GM18868 (cell line): ENCODE data around the gene NR2F1.

ENCODE experiments used
- ATAC-seq: cut with Tn5 transposase; IDR thresholded peaks from one replicate; pipeline ENCODE4 v1.9.1; 2021; ENCODE audit warnings: mild to moderate bottlenecking, moderate library complexity; ENCODE audit not compliant: unreplicated experiment

The NR2F1 gene

DNA sequence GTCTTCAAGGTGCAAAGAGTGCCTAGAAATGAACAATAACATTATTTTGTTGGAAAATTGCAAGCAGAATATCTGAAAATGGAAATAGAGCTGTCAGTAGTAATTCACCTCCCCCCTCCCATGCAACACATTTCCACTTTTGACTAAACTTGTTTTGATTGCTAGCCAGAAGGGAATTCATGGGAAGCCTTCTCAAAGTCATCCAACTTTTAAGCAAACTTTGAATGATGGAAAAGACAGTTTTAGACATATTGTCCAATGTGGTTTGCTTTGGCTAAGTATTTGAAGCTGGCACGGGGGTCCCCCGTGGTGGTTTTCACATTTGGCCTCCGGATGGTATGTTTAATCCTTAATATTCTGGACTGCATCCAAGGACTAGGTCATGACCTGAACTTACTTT is 7.5 kb downstream of the NR2F1 start:
- no peak for ATAC-seq

GRCh38 chr5:93591323-93591945 is 8.4 kb downstream of the NR2F1 start:
- no peak for ATAC-seq

- no peak for ATAC-seq
These were observed 9.9 kb downstream of the NR2F1 start for GRCh38 chr5:93592883-93593282.

GRCh38 chr5:93593476-93594131 is 10.6 kb downstream of the NR2F1 start:
- no peak for ATAC-seq

GRCh38 chr5:93594591-93595419 is 11.8 kb downstream of the NR2F1 start:
- no peak for ATAC-seq

GRCh38 chr5:93595420-93596147 is 12.6 kb downstream of the NR2F1 start:
- no peak for ATAC-seq

DNA sequence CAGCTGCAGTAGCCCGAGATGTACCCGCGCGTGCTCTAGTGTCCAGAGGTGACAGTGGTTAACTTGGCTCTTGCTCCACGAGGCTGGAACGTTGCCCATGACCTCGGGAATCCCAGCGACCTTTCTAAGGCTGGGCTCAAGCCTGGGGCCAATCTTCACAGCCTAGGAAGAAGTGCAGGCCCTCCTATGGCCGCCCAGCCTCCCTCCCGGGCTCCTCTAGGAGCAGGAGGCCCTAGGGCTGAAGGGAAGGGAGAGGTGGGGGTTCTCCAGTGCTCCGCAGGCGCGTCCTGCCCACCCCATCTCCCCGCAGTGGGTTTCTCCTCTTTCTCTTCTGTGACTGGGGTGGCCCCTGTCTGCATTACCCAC is 13.3 kb downstream of the NR2F1 start:
- no peak for ATAC-seq

- ATAC-seq: peak; percentile 33
These were observed 13.9 kb downstream of the NR2F1 start for GRCh38 chr5:93596676-93597490.

DNA sequence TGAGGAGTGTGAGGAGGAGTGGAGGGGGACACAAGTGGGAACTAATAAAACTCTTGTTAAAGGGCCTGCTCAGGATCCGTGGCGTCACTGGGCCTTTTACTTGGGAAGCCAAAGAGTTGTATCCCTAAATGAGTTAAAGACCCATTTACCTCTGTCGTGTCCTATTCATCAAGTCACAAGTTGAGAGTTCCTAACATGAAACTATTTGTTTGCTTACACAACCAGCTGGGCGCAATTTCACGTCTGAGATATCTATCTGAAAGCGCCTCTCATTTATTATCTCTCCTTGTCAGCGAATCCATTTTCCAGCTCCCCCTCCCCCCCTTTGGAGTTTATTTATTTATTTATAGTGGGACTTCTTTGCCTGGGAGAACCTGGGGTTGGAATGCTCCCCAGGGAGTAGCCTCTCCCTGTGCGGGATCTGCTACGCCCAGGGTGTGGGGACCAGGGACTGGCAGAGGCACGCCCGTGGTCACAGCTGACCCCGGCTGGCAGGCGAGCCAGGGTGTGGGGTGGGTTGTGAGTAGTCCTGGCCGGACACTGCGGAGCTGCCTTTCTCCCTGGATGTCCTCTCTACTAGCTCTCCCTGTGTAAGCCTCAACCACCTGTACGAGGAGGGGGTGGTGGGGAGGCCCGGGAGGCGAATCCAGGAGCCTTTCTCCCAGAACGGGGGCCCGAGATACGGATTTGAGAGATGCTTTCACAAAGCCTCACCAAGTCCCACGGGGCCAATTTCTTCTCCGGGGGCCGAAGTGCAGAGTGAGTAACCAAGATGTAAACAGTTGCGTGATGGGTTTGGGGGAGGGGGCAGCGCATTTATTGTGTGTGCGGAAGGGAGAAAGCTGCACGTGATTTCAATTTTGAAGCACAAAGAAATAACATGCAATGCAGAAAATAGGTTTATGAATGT is 15.3 kb downstream of the NR2F1 start:
- no peak for ATAC-seq

GRCh38 chr5:93599001-93599379 is 16.0 kb downstream of the NR2F1 start:
- ATAC-seq: no peak

DNA sequence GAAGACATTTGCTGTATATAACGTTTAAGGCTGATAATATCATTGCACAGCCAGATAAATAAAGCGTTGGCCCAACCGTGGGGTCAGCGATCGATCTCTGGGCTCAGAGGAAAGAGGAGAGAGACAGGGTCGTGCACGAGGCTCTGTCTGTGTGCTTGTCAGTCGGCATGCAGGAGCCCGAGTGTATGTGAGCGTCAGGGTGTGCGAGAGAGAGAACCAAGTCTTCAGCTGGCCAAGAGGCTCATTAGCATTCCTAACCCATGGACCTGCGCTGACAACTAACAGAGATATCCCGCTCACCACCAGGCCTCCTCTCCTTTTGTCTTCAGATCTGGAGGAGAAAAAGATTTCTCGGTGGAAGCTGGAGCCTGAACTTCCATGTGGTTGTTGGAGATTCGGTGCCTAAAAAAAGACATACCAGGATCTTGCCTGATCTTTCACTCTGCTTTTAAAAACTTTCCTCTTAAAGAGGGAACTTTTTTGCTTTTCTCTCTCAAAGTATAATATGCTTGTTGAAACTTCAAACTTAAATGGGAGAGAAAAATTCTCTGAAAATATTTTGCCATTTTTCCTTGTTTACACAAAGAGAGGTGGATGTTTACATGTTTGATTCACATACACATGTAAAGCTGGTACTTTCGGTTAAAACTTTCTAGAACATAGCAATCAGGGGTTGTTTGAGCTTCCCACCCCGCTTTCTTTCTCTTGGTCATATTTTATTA is 16.5 kb downstream of the NR2F1 start:
- ATAC-seq: no peak

DNA sequence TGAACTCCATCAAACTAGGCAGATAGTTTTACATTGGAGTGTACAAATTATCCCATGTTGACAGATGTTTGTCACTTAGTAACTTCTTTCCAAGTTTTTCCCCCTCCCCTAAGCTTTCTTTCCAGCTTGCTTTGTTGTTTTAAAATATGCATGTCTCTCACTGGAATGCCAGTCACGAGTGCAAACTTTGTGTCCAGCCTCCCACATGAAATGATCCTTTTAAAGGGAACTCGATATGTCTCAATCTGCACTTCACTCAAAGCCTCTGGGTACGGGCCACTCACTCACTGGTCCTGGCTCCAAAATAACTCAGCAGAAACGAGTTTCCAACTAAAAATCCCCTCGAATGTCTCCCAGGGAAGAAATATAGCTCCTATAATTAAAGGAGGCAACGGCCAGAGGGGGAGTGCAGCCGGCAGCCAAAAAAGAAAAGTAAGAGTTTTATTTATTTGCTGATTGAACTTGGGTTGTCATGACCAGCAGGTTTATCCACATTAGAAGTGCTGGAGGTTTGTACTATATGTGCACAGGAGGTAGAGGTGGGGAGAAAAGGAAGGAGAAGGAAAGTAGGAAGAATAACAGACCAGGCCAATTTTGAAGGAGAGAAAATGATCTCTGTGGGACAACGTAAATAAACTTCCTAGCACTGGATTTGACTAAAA is 17.5 kb downstream of the NR2F1 start:
- no peak for ATAC-seq

DNA sequence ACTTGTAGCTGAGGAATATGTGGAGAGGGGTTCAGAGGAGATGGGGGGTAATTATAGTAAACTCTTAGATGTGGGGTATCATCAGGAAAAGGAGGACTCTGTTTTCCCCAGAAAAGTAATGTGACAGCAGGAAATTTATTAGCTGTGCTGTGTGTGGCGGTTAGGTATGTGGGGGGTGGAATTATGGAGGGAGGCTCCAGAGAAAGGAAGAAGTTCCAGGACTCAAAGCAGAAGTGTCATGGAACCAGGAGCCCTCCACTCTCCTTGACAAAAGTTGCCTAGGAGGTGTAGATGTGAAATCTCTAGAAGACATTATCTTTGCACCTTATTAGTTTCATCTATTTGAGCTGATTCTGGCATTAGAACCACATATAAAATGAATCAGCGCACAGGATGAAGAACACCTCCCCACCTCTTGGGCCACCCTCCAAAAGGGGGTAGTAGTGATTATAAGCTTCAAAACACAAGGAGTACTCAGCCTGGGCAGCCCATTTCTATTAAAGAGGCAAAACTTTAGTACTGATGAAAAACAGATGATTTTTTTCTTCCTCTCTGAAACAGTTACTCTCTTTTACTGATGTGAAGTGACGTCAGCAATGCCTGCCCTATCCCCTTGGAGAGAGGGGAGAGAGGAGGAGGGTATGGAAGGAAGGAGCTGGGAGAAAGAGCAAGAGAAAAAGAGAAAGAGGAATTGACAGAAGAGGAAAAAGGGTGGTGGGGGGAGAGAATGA is 18.2 kb downstream of the NR2F1 start:
- ATAC-seq: no peak

DNA sequence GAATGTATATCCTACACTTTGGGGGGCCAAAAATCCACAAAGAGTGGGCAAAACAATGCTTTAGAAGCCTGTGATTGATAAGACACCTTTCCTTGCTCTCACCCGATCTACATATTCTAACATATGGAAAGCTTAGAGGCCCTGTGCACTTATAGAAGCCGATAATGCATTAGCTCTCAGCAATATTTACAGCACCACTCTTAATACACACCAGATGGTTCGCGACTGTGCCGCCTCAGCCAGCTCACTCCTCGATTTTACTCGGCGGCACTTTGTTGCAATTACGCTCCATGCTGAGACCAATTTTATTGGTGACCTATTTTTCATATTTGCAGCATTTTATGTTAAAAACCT is 18.8 kb downstream of the NR2F1 start:
- ATAC-seq: no peak

DNA sequence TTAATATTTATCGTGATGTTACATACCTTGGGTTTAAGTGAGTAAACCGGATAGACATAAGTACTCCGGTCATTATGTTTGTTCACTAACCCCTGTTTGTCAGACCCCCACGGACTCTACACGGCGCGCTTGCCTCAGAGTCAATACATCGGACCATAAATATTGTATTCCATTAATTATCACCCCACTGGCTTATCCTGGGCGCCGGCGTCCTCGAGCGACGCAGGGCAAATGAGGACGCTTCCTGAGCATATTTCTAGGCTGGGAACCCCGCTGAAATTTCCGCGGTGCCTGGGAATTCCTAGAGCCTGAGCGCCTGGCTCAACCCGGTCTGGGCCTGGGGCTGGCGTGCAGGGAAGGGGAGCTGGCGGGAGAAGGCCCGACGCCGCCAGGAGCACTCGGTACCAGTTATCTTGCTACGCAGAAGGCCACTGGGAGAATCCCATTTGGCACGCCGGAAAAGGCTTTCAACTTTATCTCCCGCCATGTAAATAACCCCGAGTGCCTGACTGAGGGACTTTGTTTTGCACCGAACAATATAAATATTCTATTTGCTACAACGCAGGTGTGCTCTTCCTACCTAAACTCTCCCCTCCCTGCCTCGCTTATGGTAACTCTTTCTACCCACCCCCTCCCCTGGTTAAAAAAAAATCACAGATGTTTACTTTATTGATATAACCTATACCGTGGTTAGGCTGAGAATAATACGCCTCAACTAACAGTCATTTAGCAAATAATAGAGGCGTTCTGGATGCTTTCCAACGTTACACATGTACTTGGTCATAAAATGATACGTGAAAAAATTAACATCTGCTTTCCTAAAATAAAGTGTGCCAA is 19.4 kb downstream of the NR2F1 start:
- ATAC-seq: no peak

DNA sequence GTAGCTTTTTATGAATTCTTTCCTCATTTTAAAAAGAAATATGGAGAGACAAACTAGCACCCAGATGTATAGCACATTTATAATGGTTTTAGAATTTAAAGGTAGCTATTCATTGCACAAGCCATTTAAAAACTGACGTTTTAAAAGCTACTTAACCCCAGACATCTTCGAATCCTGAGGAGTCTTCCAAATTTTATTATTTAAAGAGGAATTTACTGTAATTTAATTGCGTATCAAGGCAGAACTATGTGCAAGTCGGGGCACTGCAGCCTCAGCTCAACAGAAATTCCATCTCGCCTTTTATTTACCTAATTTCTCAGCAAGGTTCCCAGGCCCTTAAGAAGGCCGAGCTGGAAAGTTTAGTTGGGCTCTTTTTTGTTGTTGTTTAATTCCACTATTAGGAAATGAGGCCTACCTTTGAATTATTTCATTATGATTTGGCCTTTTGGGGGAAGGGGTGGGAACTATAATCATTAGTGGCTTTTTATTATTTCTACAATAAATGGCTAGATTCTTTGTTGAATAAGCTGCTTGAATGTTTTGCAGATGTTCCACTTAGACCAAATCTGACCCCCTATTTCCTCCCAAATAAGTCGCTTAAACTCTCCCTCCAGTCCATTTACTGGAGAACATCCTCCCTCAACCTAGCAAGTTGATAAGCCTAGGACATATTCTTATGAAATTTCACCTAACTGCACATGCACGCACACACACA is 20.2 kb downstream of the NR2F1 start:
- ATAC-seq: no peak
